IMR-90 (cell line): ENCODE measurements around the gene ARHGAP23. TPM values are rescaled to one million over a fixed set of nuclear protein-coding genes. Genes with fewer than 3 reads are reported as not detected.
A peak's percentile ranks its signal among the peaks of the same experiment; 100 is the strongest.

ENCODE experiments used
- ATAC-seq: fragments of 200-7000 bp; cut with Tn5 transposase; 2 replicates; pipeline ENCODE4 v1.9.1; 2020; ENCODE audit warnings: low read depth, mild to moderate bottlenecking, moderate library complexity
- BruUV-seq: library from RNA; stranded (reverse); fragments of 400-500 nt; replicated peaks from 2 replicates; lab custom pipeline; 2021; lab: Mats Ljungman, UMichigan
- CTCF ChIA-PET: fragments of 300-600 bp; formaldehyde crosslinking; extraction: SDS; loops from one replicate; lab custom pipeline; 2021; ENCODE audit warnings: antibody characterized with exemption; lab: Yijun Ruan, JAX
- POLR2A ChIA-PET: fragments of 300-600 bp; sonication (Branson Sonifier 250); formaldehyde crosslinking; loops from one replicate; lab custom pipeline; 2022; ENCODE audit warnings: antibody characterized with exemption; ENCODE audit not compliant: unreplicated experiment; lab: Charles Lee
- DNase-seq: peaks from one replicate; pipeline ENCODE4 v3.0.0; 2013
- H2AFZ ChIP-seq: replicated peaks from 2 replicates; pipeline ENCODE3; 2013; ENCODE audit warnings: low read length, mild to moderate bottlenecking; ENCODE audit not compliant: poor library complexity
- H2AK5ac ChIP-seq: 2 replicates; pipeline ENCODE4 v1.6.1; 2013; ENCODE audit warnings: low read depth, low read length, inconsistent platforms
- H2AK9ac ChIP-seq: replicated peaks from 2 replicates; pipeline ENCODE3; 2013; ENCODE audit warnings: mild to moderate bottlenecking, low read depth, low read length, moderate library complexity; ENCODE audit not compliant: poor library complexity
- H2BK120ac ChIP-seq: 2 replicates; pipeline ENCODE4 v1.6.1; 2013; ENCODE audit warnings: low read depth, low read length, inconsistent platforms
- H2BK15ac ChIP-seq: 3 replicates; pipeline ENCODE4 v1.6.1; 2013; ENCODE audit warnings: low read depth, low read length, inconsistent platforms
- H2BK20ac ChIP-seq: 2 replicates; pipeline ENCODE4 v1.6.1; 2013; ENCODE audit warnings: low read depth, mild to moderate bottlenecking, inconsistent platforms, low read length, moderate library complexity
- H2BK5ac ChIP-seq: 2 replicates; pipeline ENCODE4 v1.6.1; 2013; ENCODE audit warnings: mild to moderate bottlenecking, low read depth, low read length, inconsistent platforms; ENCODE audit not compliant: poor library complexity, severe bottlenecking
- H3K14ac ChIP-seq: replicated peaks from 2 replicates; pipeline ENCODE4 v1.6.1; 2013; ENCODE audit warnings: low read depth, low read length, inconsistent platforms
- H3K18ac ChIP-seq: 2 replicates; pipeline ENCODE4 v1.6.1; 2013; ENCODE audit warnings: low read depth, low read length, control low read depth
- H3K23ac ChIP-seq: 2 replicates; pipeline ENCODE4 v1.6.1; 2013; ENCODE audit warnings: low read depth, low read length, inconsistent platforms
- H3K27ac ChIP-seq: 2 replicates; pipeline ENCODE4 v1.5.1; 2013; ENCODE audit warnings: mild to moderate bottlenecking, control low read depth, low read length; ENCODE audit not compliant: insufficient read depth
- H3K27me3 ChIP-seq: 2 replicates; pipeline ENCODE4 v1.6.1; 2013; ENCODE audit warnings: low read length; ENCODE audit not compliant: control insufficient read depth, insufficient read depth
- H3K36me3 ChIP-seq: 2 replicates; pipeline ENCODE4 v1.6.1; 2013; ENCODE audit warnings: low read length, mixed read lengths; ENCODE audit not compliant: control insufficient read depth, insufficient read depth
- H3K4ac ChIP-seq: 2 replicates; pipeline ENCODE4 v1.6.1; 2013; ENCODE audit warnings: low read depth, low read length, inconsistent platforms
- H3K4me1 ChIP-seq: 2 replicates; pipeline ENCODE4 v1.6.1; 2013; ENCODE audit warnings: low read length, mixed read lengths; ENCODE audit not compliant: control insufficient read depth, insufficient read depth
- H3K4me2 ChIP-seq: 2 replicates; pipeline ENCODE4 v1.6.1; 2013; ENCODE audit warnings: low read depth, mild to moderate bottlenecking, control low read depth, low read length, moderate library complexity
- H3K4me3 ChIP-seq: 2 replicates; pipeline ENCODE4 v1.5.1; 2013; ENCODE audit warnings: low read depth, mild to moderate bottlenecking, control low read depth, low read length, moderate library complexity; ENCODE audit not compliant: insufficient read depth
- H3K56ac ChIP-seq: 2 replicates; pipeline ENCODE4 v1.6.1; 2013; ENCODE audit warnings: low read length, inconsistent platforms; ENCODE audit not compliant: insufficient read depth; ENCODE audit errors: extremely low read depth
- H3K79me1 ChIP-seq, 2 experiments: 2 replicates each; pipeline ENCODE4 v1.6.1; 2013; ENCODE audit warnings: low read length in 2 of 2, inconsistent platforms in 1 of 2, low read depth in 1 of 2
- H3K9ac ChIP-seq: 2 replicates; pipeline ENCODE4 v1.6.1; 2013; ENCODE audit warnings: low read depth, low read length, control low read depth
- H3K9me1 ChIP-seq: 2 replicates; pipeline ENCODE4 v1.6.1; 2013; ENCODE audit warnings: low read length, inconsistent platforms; ENCODE audit not compliant: insufficient read depth
- H3K9me3 ChIP-seq: 2 replicates; pipeline ENCODE4 v1.6.1; 2013; ENCODE audit warnings: low read length; ENCODE audit not compliant: control insufficient read depth, insufficient read depth
- H4K20me1 ChIP-seq: 2 replicates; pipeline ENCODE4 v1.6.1; 2013; ENCODE audit warnings: low read length, inconsistent platforms; ENCODE audit not compliant: insufficient read depth
- H4K5ac ChIP-seq: 2 replicates; pipeline ENCODE4 v1.6.1; 2013; ENCODE audit warnings: mild to moderate bottlenecking, low read depth, low read length, control low read depth
- H4K8ac ChIP-seq, 2 experiments: 2 replicates each; pipeline ENCODE4 v1.6.1; 2013; ENCODE audit warnings: low read depth in 2 of 2, low read length in 2 of 2, control low read depth in 1 of 2, inconsistent platforms in 1 of 2
- H4K91ac ChIP-seq: 2 replicates; pipeline ENCODE4 v1.6.1; 2013; ENCODE audit warnings: low read depth, low read length, inconsistent platforms; ENCODE audit not compliant: insufficient read depth
- FOS ChIP-seq: fragments of 150-350 bp; IDR thresholded peaks from 2 replicates; pipeline ENCODE4 v1.6.1; 2016; ENCODE audit warnings: low read depth, low read length
- MXI1 ChIP-seq: IDR thresholded peaks from 2 replicates; pipeline ENCODE4 v1.6.1; 2012; ENCODE audit warnings: low read depth, mild to moderate bottlenecking, low read length, moderate library complexity, borderline replicate concordance
- WGBS, 2 experiments: methylation state at CpG; one replicate each; pipeline versions ENCODE4 v1.1.5 to v1.1.7; 2013; ENCODE audit warnings: missing lambda C conversion rate in 2 of 2; ENCODE audit not compliant: insufficient read length in 1 of 2; ENCODE audit errors: extremely low coverage in 2 of 2; 5-methylcytosine and 5-hydroxymethylcytosine counted together
- dilution Hi-C: fragments of 300-500 bp; cut with HindIII; formaldehyde crosslinking; loops from one replicate; pipeline ENCODE4 v1.14.3; 2018; ENCODE audit warnings: low sequenced_read_pairs; ENCODE audit not compliant: unreplicated experiment
- in situ Hi-C: fragments of 300-500 bp; cut with MboI; formaldehyde crosslinking; loops from 3 replicates; pipeline ENCODE4 v1.14.3; 2019; ENCODE audit warnings: low sequenced_read_pairs, inconsistent platforms, mixed read lengths
- intact Hi-C: fragments of 100-400 bp; cut with micrococcal nuclease; formaldehyde crosslinking; loops from 2 replicates; pipeline ENCODE4 v1.10.0; 2022
- polyA plus RNA-seq, 3 experiments: library from polyadenylated mRNA; depleted of rRNA; stranded (reverse); fragments of >200 nt; gene quantifications; 2 replicates each; pipeline ENCODE4 v1.2.3, GENCODE V29; 2012; ENCODE audit warnings: low replicate concordance in 1 of 3
- total RNA-seq: library from RNA; depleted of rRNA; stranded (reverse); fragments of >200 nt; gene quantifications from 2 replicates; pipeline ENCODE4 v1.2.3, GENCODE V29; 2012

The ARHGAP23 gene
- total and polyA plus RNA-seq, 2 of the 4 experiments (the other 2 are of a cell fraction), result 9.3 to 43.3 TPM

GRCh38 chr17:38428643-38429371 lies 543 bp downstream of the ARHGAP23 start:
- DNase-seq (peak; percentile 46), ATAC-seq (peak; percentile 57)
- peak overlapping the region; percentile 71 for H3K14ac ChIP-seq
- H3K56ac ChIP-seq, result peak overlapping the region; percentile 70
- peak overlapping the region; percentile 96 for H3K4me3 ChIP-seq
- TF ChIP-seq MXI1 (0 out of 2 replicates have a peak, but pooled peaks have one; percentile 27), FOS (no peak)
- H3K4ac ChIP-seq, result peak overlapping the region; percentile 85
- no peaks in the 10 kb centered on the region for H3K36me3 ChIP-seq
- H4K20me1 ChIP-seq, result peaks cover 50% of the 10 kb centered on the region
- peak overlapping the region; percentile 96 for H3K27ac ChIP-seq
- dilution Hi-C loops (no loop called here), in situ Hi-C loops (no loop called here), intact Hi-C loops (loop anchor here (2.0 kb wide), 1 partner anchor 22 kb away; no protein-coding TSS in a partner anchor)
- peak overlapping the region; percentile 96 for H2BK5ac ChIP-seq
- H3K9me3 ChIP-seq, result no peaks in the 10 kb centered on the region
- CTCF ChIA-PET, result interaction anchor here (0.9 to 1.0 kb wide), 2 partner anchors 14 to 80 kb away, joined by 3 read pairs; no protein-coding TSS in a partner anchor
- H2BK20ac ChIP-seq, result no peak overlapping the region
- no peak overlapping the region; the same call in 1 of the 2 replicates for H3K23ac ChIP-seq
- H4K5ac ChIP-seq, result peak overlapping the region; percentile 74
- peak overlapping the region; percentile 81 for H3K4me2 ChIP-seq
- no TSS peak for BruUV-seq
- H3K9ac ChIP-seq, result peak overlapping the region; percentile 62
- H2AFZ ChIP-seq, result peak overlapping the region; percentile 90
- H2AK9ac ChIP-seq, result peak overlapping the region; percentile 99
- peak overlapping the region; percentile 62 for H3K18ac ChIP-seq
- 1% methylated on average over 21 of the region's 56 CpGs; no CpG with 5 or more reads in 1 of the 2 experiments for WGBS, 2 experiments
- POLR2A ChIA-PET, result interaction anchor here (0.8 kb wide), 1 partner anchor 29 kb away, joined by 5 read pairs; no protein-coding TSS in a partner anchor
- H3K4me1 ChIP-seq, result peaks cover 38% of the 10 kb centered on the region
- H2AK5ac ChIP-seq, result peak overlapping the region; percentile 85
- H2BK15ac ChIP-seq, result peak overlapping the region; percentile 45; the same call in 1 of the 3 replicates
- H3K9me1 ChIP-seq, result peaks cover 23% of the 10 kb centered on the region
- H2BK120ac ChIP-seq, result peak overlapping the region; percentile 69
- H4K91ac ChIP-seq, result peak overlapping the region; percentile 48
- H4K8ac ChIP-seq, result peak overlapping the region; percentile 46 to 82; a peak in 2 of 4 replicates
- H3K79me1 ChIP-seq, result peaks cover 21 to 67% of the 10 kb centered on the region in 2 experiments
- H3K27me3 ChIP-seq, result no peaks in the 10 kb centered on the region
